ENCODE results near the gene KIF1A.

The KIF1A gene

GRCh38 chr2:240831594-240832204 is 11.7 kb upstream of the KIF1A start:
- Histone ChIP-seq H3K36me3 (ENCODE audit: insufficient read depth, low read length) (no peaks in the 10 kb centered on the region), H3K9ac (ENCODE audit: low read depth, low read length, poor library complexity, severe bottlenecking) (no peak overlapping the region), H3K4me1 (ENCODE audit: insufficient read depth, low read length, poor library complexity, severe bottlenecking) (no peaks in the 10 kb centered on the region), H4K20me1 (ENCODE audit: insufficient read depth, low read length, poor library complexity, severe bottlenecking) (no peaks in the 10 kb centered on the region), H3F3A (ENCODE audit: low read depth) (no peaks in the 10 kb centered on the region), H3K9me3 (ENCODE audit: insufficient read depth, low read depth, low read length) (no peaks in the 10 kb centered on the region; the same call in 1 of the 2 replicates), H3K27me3 (ENCODE audit: insufficient read depth, low read length, poor library complexity, severe bottlenecking) (no peaks in the 10 kb centered on the region), H3K4me2 (ENCODE audit: low read depth, low read length, poor library complexity, severe bottlenecking) (no peak overlapping the region), H3K4me3 (ENCODE audit: low read length, poor library complexity, severe bottlenecking) (no peak overlapping the region), H3K79me2 (ENCODE audit: insufficient read depth, low read length) (no peaks in the 10 kb centered on the region), H2AFZ (ENCODE audit: low read length) (no peak overlapping the region), H3K9me2 (replicated peaks; ENCODE audit: low read depth, low read length) (no peaks in the 10 kb centered on the region)
- TF ChIP-seq EZH2phosphoT487 (IDR thresholded peaks at IDR 0.05; ENCODE audit: borderline replicate concordance) (no peak), CTCF (conservative IDR thresholded peaks at IDR 0.05; ENCODE audit: low read length) (no peak)

- H3K4me3 ChIP-seq (ENCODE audit: low read length, poor library complexity, severe bottlenecking), result no peak overlapping the region
- no peaks in the 10 kb centered on the region for H4K20me1 ChIP-seq (ENCODE audit: insufficient read depth, low read length, poor library complexity, severe bottlenecking)
- no peaks in the 10 kb centered on the region for H3F3A ChIP-seq (ENCODE audit: low read depth)
- H2AFZ ChIP-seq (ENCODE audit: low read length), result no peak overlapping the region
- no peaks in the 10 kb centered on the region for H3K27me3 ChIP-seq (ENCODE audit: insufficient read depth, low read length, poor library complexity, severe bottlenecking)
- peaks cover 12% of the 10 kb centered on the region; the same call in 1 of the 2 replicates for H3K9me3 ChIP-seq (ENCODE audit: insufficient read depth, low read depth, low read length)
- H3K4me2 ChIP-seq (ENCODE audit: low read depth, low read length, poor library complexity, severe bottlenecking), result no peak overlapping the region
- no peaks in the 10 kb centered on the region for H3K36me3 ChIP-seq (ENCODE audit: insufficient read depth, low read length)
- H3K79me2 ChIP-seq (ENCODE audit: insufficient read depth, low read length), result no peaks in the 10 kb centered on the region
- no peak overlapping the region for H3K9ac ChIP-seq (ENCODE audit: low read depth, low read length, poor library complexity, severe bottlenecking)
- no peaks in the 10 kb centered on the region for H3K9me2 ChIP-seq (replicated peaks; ENCODE audit: low read depth, low read length)
- TF ChIP-seq CTCF (conservative IDR thresholded peaks at IDR 0.05; ENCODE audit: low read length) (no peak), EZH2phosphoT487 (IDR thresholded peaks at IDR 0.05; ENCODE audit: borderline replicate concordance) (no peak)
- no peaks in the 10 kb centered on the region for H3K4me1 ChIP-seq (ENCODE audit: insufficient read depth, low read length, poor library complexity, severe bottlenecking)
Measured at GRCh38 chr2:240825476-240825875, 5.5 kb upstream of the KIF1A start.

- Histone ChIP-seq H3K36me3 (ENCODE audit: insufficient read depth, low read length) (no peaks in the 10 kb centered on the region), H3K9me2 (replicated peaks; ENCODE audit: low read depth, low read length) (no peaks in the 10 kb centered on the region), H3K9me3 (ENCODE audit: insufficient read depth, low read depth, low read length) (peaks cover 12% of the 10 kb centered on the region; the same call in 1 of the 2 replicates), H3K4me3 (ENCODE audit: low read length, poor library complexity, severe bottlenecking) (no peak overlapping the region), H2AFZ (ENCODE audit: low read length) (no peak overlapping the region), H3K9ac (ENCODE audit: low read depth, low read length, poor library complexity, severe bottlenecking) (no peak overlapping the region), H3K4me2 (ENCODE audit: low read depth, low read length, poor library complexity, severe bottlenecking) (no peak overlapping the region), H3K79me2 (ENCODE audit: insufficient read depth, low read length) (no peaks in the 10 kb centered on the region), H4K20me1 (ENCODE audit: insufficient read depth, low read length, poor library complexity, severe bottlenecking) (no peaks in the 10 kb centered on the region), H3F3A (ENCODE audit: low read depth) (no peaks in the 10 kb centered on the region), H3K4me1 (ENCODE audit: insufficient read depth, low read length, poor library complexity, severe bottlenecking) (no peaks in the 10 kb centered on the region), H3K27me3 (ENCODE audit: insufficient read depth, low read length, poor library complexity, severe bottlenecking) (no peaks in the 10 kb centered on the region)
- TF ChIP-seq CTCF (conservative IDR thresholded peaks at IDR 0.05; ENCODE audit: low read length) (no peak), EZH2phosphoT487 (IDR thresholded peaks at IDR 0.05; ENCODE audit: borderline replicate concordance) (no peak)
Measured at GRCh38 chr2:240823449-240824336, 3.7 kb upstream of the KIF1A start.
